DMS 273 treated with DMSO at 0.1 percent for 48 hours (cell line): ENCODE data around the gene KNG1.

Source experiments
- DNase-seq: peaks from one replicate; lab custom pipeline; 2025; lab: John Stamatoyannopoulos, UW

The KNG1 gene

GRCh38 chr3:186779204-186779603 is 62.0 kb downstream of the KNG1 start:
- no peak for DNase-seq

GRCh38 chr3:186782542-186783057 is 65.4 kb downstream of the KNG1 start:
- DNase-seq, result no peak

GRCh38 chr3:186783058-186783730 is 66.0 kb downstream of the KNG1 start, which contains the start of gene EIF4A2:
Gene EIF4A2 (plus strand): TSS chr3:186783577. CDS start chr3:186783611, 34 bp downstream.
- peak; percentile 83 for DNase-seq

GRCh38 chr3:186783731-186784515 is 66.8 kb downstream of the KNG1 start:
- DNase-seq, result no peak

GRCh38 chr3:186784820-186785494 is 67.8 kb downstream of the KNG1 start:
- no peak for DNase-seq

- DNase-seq, result no peak
Observed at GRCh38 chr3:186785495-186786018, 68.4 kb downstream of the KNG1 start.

GRCh38 chr3:186786922-186787321 is 69.8 kb downstream of the KNG1 start:
- no peak for DNase-seq

- DNase-seq, result no peak
Observed at GRCh38 chr3:186787642-186788481, 70.7 kb downstream of the KNG1 start.

GRCh38 chr3:186788482-186789370 is 71.6 kb downstream of the KNG1 start:
- DNase-seq, result peak; percentile 38

- peak; percentile 61 for DNase-seq
Observed at GRCh38 chr3:186789554-186790260, 72.5 kb downstream of the KNG1 start.

GRCh38 chr3:186790261-186790981 is 73.3 kb downstream of the KNG1 start:
- peak; percentile 92 for DNase-seq
